GM12872 (cell line): ENCODE results near the gene NPAS3.

Source experiments
- TF ChIP-seq, protein P1 (sequence below): IDR thresholded peaks from 3 replicates; pipeline ENCODE4 v1.5.1; 2011; ENCODE audit warnings: low read depth, mild to moderate bottlenecking, low read length, moderate library complexity; ENCODE audit not compliant: insufficient read depth

NPAS3 gene

DNA sequence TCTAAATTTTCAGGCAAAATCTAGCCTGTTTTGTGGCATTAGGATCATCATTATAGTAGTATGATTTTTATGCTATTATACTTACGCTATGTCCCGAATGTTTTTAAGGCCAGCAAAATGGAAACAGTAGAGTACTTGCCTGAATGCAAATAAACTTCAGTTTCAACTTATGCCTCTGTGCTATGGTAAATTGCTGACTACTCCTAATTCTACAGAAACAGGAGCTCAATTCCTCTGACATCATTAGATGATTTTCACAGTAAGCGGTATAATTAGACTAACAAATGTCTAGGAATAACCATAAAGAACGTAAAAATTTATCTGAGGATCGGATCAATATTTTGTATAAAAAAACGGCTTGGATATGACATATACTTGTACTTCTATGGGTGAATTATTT, 742.2 kb downstream of the NPAS3 start:
- TF ChIP-seq, protein P1, sequence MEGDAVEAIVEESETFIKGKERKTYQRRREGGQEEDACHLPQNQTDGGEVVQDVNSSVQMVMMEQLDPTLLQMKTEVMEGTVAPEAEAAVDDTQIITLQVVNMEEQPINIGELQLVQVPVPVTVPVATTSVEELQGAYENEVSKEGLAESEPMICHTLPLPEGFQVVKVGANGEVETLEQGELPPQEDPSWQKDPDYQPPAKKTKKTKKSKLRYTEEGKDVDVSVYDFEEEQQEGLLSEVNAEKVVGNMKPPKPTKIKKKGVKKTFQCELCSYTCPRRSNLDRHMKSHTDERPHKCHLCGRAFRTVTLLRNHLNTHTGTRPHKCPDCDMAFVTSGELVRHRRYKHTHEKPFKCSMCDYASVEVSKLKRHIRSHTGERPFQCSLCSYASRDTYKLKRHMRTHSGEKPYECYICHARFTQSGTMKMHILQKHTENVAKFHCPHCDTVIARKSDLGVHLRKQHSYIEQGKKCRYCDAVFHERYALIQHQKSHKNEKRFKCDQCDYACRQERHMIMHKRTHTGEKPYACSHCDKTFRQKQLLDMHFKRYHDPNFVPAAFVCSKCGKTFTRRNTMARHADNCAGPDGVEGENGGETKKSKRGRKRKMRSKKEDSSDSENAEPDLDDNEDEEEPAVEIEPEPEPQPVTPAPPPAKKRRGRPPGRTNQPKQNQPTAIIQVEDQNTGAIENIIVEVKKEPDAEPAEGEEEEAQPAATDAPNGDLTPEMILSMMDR: no peak

DNA sequence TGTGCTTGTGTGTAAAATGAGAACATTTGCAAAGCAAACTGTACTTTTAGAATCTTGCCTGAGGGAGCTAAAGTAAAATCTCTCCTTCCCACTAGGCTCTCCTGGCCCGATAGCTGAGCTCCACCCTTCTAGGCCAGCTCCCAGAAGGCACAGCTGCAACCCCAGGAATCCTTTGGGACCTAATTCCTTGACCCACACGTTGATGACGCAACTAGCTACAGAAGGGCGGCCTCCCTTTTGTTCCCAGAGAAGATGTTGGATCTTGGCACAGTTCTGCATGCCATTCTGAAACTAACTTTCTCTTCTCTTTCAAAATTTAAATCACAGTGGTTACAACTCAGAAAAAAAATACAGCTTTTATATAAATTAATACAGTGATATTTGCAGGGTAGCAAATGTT, 744.1 kb downstream of the NPAS3 start:
- TF ChIP-seq, protein P1: no peak

DNA sequence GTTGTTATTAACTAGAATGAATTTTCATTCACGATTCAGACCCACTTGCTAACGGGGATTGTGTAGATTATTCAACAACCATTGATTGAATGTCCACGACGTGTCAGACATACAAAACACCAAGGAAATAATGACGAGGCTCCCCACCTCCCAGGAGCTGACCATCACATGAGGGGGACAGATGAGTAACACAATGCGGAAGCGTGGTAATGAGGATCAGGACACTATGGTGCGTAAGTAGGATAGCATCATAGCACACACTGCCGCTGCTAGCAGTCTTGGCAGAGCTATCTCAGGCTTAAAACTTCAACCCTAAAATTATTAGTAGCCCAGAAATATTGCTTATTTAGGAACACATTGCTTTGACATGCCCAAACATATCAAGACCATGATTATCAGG, 746.3 kb downstream of the NPAS3 start:
- TF ChIP-seq, protein P1: no peak

DNA sequence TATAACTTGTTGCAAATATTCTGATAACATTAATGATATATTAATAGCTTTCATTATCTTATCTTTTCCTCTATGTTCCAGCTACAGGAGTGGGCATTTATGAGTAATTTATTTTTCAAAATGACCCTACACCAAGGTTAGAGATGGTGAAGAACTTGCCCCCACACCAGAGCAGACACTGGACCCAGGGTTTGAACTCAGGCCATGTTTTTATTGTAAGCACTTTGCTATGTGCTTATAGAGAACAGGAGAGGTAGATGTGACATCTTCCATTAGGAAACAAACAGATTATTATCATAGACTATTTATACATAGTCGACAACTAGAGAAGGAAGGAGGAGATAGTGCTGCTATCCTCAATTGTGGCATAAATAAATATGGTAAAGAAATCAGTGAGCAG, 747.0 kb downstream of the NPAS3 start:
- TF ChIP-seq, protein P1: no peak

DNA sequence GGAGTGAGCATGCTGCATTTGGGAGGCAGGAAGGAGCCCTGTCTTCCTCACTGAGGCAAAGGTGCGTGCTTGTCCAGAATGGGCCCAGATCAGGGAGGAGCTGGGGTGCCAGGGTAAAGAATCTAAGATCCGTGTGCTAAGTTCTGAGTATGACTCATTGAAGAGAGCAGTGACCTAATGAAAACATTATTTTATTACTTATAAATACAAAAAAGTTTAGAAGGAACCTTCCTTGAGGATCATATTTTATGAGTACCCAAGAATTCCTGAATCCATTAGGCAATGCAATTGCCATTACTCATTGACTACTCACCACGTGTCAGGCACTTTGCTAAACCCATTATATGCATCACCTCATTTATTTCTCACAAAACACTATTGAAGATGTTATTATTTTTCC, 747.5 kb downstream of the NPAS3 start:
- TF ChIP-seq, protein P1: no peak

DNA sequence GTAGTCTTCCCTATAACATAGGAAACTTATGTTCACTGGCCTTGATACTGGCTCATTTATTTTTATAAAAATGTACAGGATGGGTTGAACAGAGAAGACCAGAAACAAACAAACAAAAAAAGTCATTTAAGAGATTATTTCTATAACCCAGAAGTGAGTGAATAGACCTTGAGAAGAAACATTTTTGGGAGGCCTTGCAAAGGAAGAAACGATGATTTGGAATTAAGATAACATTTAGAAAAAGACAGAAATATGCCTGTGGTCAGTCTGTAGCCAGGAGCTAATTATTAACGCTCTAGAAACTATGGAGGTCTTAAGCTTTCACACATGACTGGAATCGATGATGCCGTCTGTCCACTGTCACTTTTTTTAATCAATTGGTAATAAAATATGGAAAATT, 748.2 kb downstream of the NPAS3 start:
- TF ChIP-seq, protein P1: no peak

DNA sequence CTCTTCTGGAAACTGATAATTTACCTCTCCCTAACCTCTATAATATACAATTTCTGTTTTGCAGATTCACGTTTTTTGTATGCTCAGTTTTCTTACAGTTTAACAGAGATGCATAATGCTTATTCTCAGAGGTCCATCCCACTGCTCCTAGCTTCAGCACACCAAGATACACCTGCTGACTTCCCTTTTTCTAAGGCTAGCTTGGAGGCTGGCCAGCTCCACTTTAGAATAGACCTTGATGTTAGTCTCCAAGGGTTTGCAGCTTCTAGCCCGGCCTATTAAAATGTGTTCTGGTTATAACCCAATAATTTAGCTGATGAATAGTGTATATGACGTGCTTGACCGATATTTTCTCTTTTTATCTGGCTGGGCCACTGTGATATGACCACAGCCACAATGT, 751.0 kb downstream of the NPAS3 start:
- TF ChIP-seq, protein P1: no peak

DNA sequence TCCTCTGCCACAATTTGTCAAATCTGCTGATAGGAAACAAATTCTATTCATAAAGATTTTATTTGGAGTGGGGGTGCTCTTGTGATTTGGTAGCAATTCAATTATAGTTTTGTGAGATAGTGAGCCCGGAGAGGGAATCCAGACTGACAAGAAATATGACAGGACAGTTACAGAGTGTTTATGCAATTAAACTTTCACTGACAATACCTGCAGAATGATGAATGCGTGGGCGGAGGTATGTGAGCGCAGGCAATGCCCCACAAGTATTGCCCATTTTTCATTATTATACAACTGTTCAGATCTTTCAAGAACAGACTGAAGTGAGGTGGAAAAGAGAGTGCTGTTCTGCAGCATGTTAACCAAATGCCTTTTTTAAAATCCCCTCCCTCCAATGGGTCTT, 753.2 kb downstream of the NPAS3 start:
- TF ChIP-seq, protein P1: no peak
